Measurements from ENCODE around the gene VPS13A. TPM values are rescaled to one million over a fixed set of nuclear protein-coding genes. Genes with fewer than 3 reads are reported as not detected.

VPS13A gene
- total RNA-seq, 4 donors from 2014 or later: 20.4 to 33.5 (median 30.4) TPM

DNA sequence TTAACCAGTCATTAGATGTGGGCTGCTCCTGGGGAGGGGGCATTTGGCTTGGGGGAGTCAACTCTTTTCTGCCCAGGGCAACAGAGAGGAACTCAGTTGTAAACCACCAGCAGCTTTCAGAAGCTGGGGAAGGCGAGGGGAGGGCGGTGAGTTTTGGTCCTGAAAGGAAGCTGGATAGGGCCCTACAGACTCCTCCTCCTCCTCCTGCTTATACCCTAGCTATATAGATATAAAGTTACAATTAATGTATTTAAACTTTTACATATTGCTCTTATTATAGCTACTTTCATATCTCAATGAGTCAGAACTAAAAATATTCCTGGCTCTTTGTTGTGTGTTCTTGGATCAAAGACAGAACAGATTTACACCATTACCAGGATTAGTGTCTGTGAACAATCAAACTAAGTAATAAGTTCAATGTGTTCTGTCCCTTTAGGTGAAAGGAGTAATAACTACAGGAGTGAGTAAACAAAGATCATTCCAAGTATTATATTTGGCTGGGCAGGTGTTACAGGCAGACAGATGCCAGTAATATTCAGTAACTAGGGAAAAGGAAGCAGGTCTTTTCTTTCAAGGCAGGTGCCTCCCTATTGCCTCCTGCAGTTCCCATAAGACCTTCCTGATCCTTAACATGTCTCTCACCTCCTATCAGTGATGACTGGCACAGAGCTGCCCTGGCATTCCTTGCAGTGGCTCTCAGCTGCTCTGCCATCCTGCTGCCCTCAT, 20.5 kb upstream of the VPS13A start:
- ATAC-seq (ENCODE audit: low FRiP score) (no peak), DNase-seq (ENCODE audit: low spot score) (no peak)
- TF ChIP-seq CTCF (IDR thresholded peaks at IDR 0.05): no peak

- ATAC-seq (ENCODE audit: low FRiP score) (no peak), DNase-seq (ENCODE audit: low spot score) (no peak)
- TF ChIP-seq CTCF (IDR thresholded peaks at IDR 0.05): no peak
Observed at GRCh38 chr9:77158772-77159513, 18.4 kb upstream of the VPS13A start.

GRCh38 chr9:77161191-77161590, 16.1 kb upstream of the VPS13A start:
- DNase-seq (ENCODE audit: low spot score) (no peak), ATAC-seq (ENCODE audit: low FRiP score) (no peak)
- no peak for TF ChIP-seq CTCF (IDR thresholded peaks at IDR 0.05)

DNA sequence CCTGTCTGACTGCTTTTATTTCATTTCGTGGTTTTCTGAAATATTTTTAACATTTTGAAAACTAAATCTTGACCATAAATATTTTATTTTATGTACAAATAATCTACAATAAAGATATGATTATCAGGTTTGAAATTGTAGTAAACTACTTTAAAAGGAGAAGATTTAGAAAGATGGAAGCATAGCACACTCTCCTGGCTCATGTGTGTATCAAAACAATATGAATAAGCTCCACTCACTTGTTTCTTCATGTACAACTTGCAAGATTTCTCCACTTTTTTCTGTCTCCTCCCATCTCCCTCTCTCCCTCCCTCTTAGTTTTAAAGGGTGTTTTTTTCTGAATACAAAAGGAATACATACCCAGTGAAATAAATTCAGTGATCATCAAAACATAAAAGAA, 15.4 kb upstream of the VPS13A start:
- ATAC-seq (ENCODE audit: low FRiP score) (no peak), DNase-seq (ENCODE audit: low spot score) (no peak)
- no peak for TF ChIP-seq CTCF (IDR thresholded peaks at IDR 0.05)

DNA sequence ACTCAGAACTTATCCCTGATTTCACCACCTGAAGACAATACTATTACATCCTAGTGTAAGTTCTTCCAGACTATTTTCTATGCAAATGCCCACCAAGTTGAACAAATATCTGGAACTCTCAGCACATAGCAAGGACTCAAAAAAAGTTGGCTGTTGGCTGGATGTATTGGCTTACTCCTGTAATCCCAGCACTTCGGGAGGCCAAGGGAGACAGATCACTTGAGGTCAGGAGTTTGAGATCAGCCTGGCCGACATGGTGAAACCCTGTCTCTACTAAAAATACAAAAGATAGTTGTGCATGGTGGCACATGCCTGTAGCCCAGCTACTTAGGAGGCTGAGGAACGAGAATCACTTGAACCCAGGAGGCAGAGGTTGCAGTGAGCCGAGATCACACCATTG, 15.0 kb upstream of the VPS13A start:
- no peak for ATAC-seq (ENCODE audit: low FRiP score)
- no peak for DNase-seq (ENCODE audit: low spot score)
- TF ChIP-seq CTCF (IDR thresholded peaks at IDR 0.05): no peak

GRCh38 chr9:77163884-77164283, 13.4 kb upstream of the VPS13A start:
- no peak for TF ChIP-seq CTCF (IDR thresholded peaks at IDR 0.05)
- peak; percentile 92 for ATAC-seq (ENCODE audit: low FRiP score)
- no peak for DNase-seq (ENCODE audit: low spot score)

GRCh38 chr9:77166193-77166592, 11.1 kb upstream of the VPS13A start:
- DNase-seq (ENCODE audit: low spot score) (no peak), ATAC-seq (ENCODE audit: low FRiP score) (no peak)
- TF ChIP-seq CTCF (IDR thresholded peaks at IDR 0.05): no peak

All from omental fat pad (tissue), 4 donors.